Heart right ventricle (tissue), 16 donors: Measurements from ENCODE around the gene MUCL3. TPM values are rescaled to one million over a fixed set of nuclear protein-coding genes. Genes with fewer than 3 reads are reported as not detected.
"Not testable (repeated sequence)": the region's sequence is repeated elsewhere in the genome, so short reads cannot be mapped to it uniquely, and the experiment has no call there.

Experiments used
- ATAC-seq, 8 donors: fragments of 200-7000 bp; cut with Tn5 transposase; one replicate each; pipeline ENCODE4 v1.9.1; 2020; ENCODE audit warnings: mild to moderate bottlenecking in 8 of 8, moderate library complexity in 8 of 8, moderate number of reproducible peaks in 1 of 8
- DNase-seq, 2 donors: peaks; one replicate each; pipeline ENCODE4 v3.0.0-alpha.2; 2020
- H3K27ac ChIP-seq, 10 donors: fragments of 200-600 bp; sonication (generic) in 2 of 10; one replicate each; pipeline versions ENCODE4 v1.5.0 to v1.8.0; 2020 to 2022; ENCODE audit warnings: mild to moderate bottlenecking in 3 of 10
- H3K27me3 ChIP-seq, 7 donors: fragments of 200-600 bp; one replicate each; pipeline ENCODE4 v1.8.0; 2021 to 2022; ENCODE audit warnings: mild to moderate bottlenecking in 2 of 7
- H3K36me3 ChIP-seq, 9 donors: fragments of 200-600 bp; sonication (generic) in 1 of 9; one replicate each; pipeline versions ENCODE4 v1.5.0 to v1.8.0; 2020 to 2022; ENCODE audit warnings: mild to moderate bottlenecking in 2 of 9
- H3K4me1 ChIP-seq, 9 donors: fragments of 200-600 bp; sonication (generic) in 1 of 9; one replicate each; pipeline versions ENCODE4 v1.5.0 to v1.8.0; 2020 to 2022; ENCODE audit warnings: mild to moderate bottlenecking in 4 of 9
- H3K4me3 ChIP-seq, 10 donors: fragments of 200-600 bp; sonication (generic) in 2 of 10; one replicate each; pipeline versions ENCODE4 v1.5.0 to v1.8.0; 2020 to 2022; ENCODE audit warnings: mild to moderate bottlenecking in 7 of 10, moderate library complexity in 2 of 10
- H3K9me3 ChIP-seq, 11 donors: fragments of 200-600 bp in 10 of 11; sonication (generic) in 2 of 11; one replicate each; pipeline versions ENCODE4 v1.5.0 to v1.8.0; 2013 to 2022; ENCODE audit warnings: mild to moderate bottlenecking in 2 of 11, control low read depth in 1 of 11, moderate library complexity in 1 of 11
- CTCF ChIP-seq, 9 donors: fragments of 200-600 bp; sonication (generic) in 2 of 9; IDR thresholded peaks; one replicate each; pipeline versions ENCODE4 v1.5.0 to v1.8.0; 2021 to 2022; ENCODE audit warnings: antibody characterized with exemption in 9 of 9, mild to moderate bottlenecking in 5 of 9, moderate library complexity in 1 of 9
- WGBS, 2 donors: extraction: QIAGEN DNeasy Blood & Tissue Kit; methylation state at CpG; one replicate each; pipeline ENCODE4 v1.1.7; 2013; ENCODE audit warnings: inconsistent platforms in 1 of 2; 5-methylcytosine and 5-hydroxymethylcytosine counted together
- intact Hi-C, 10 donors: fragments of 100-400 bp; cut with DNase I; formaldehyde crosslinking; loops; one replicate each; pipeline versions ENCODE4 v1.11.1 to v1.14.2; 2022
- polyA plus RNA-seq, 2 donors: library from polyadenylated mRNA; stranded (reverse); fragments of 200-250 nt; gene quantifications; one replicate each; pipeline ENCODE4 v1.2.3, GENCODE V29; 2013
- total RNA-seq, 10 donors: library from RNA; stranded (reverse); fragmentation: NEBNext Ultra II Directional in 3 of 10; extraction: Animal tissue kit (Norgen Biotek cat#: 25700) in 3 of 10; gene quantifications; one replicate each; pipeline versions ENCODE4 v1.2.1 to v1.2.4, GENCODE V29; 2021 to 2023
- donor health status: Arrhythmogenic right ventricular cardiomyopathy.
- donor health status: ischemic (EF 13 %, LVEDD 7.1; RV severe dilation, severe dysfunction).
- donor health status: healthy with polysubstance abuse.
- donor health status: DM: no; HTN: yes; CAD: no.
- donor health status: DM: no; HTN: no; CAD: no.
- donor health status: ischemic (EF 25% LVEDD 6.9; RV normal size, moderate dysfunction).
- donor health status: ischemic (EF 25% LVEDD 5.7; RV mildly dilated, moderate dysfunction).
- donor health status: healthy.
- donor health status: DM: yes; HTN: yes; CAD: no.
- donor health status: Ischemic cardiomyopathy.
- donor health status: ischemic (EF 35%, LVEDD 5.7; RV mildly dilated, moderate dysfunction).
- donor health status: nonischemic (EF 11% LVEDD 7.7; RV severe dilation, severe dysfunction).
- donor health status: DM: yes; HTN: yes; CAD: no.
- donor health status: PGD.
- donor health status: ischemic (EF 29% LVEDD 5.4; RV normal size, mild dysfunction).
- donor health status: nonischemic (EF 23%, LVEDD 6.1; RV moderate dilation, normal function).

MUCL3 gene
- total and polyA plus RNA-seq, 12 donors: 0.08 TPM; not detected in 11

- 59 to 70% methylated on average over 5 of the region's 5 CpGs for WGBS, 2 donors
- H3K4me3 ChIP-seq: no peak overlapping the region
- H3K27me3 ChIP-seq: no peaks in the 10 kb centered on the region
- ATAC-seq (no peak), DNase-seq (no peak)
- H3K4me1 ChIP-seq: no peaks in the 10 kb centered on the region
- intact Hi-C loops: no loop called here
- H3K27ac ChIP-seq: no peak overlapping the region
- H3K36me3 ChIP-seq: no peaks in the 10 kb centered on the region
- H3K9me3 ChIP-seq: no peaks in the 10 kb centered on the region
- no peak for TF ChIP-seq CTCF (IDR thresholded peaks at IDR 0.05)
Observed at GRCh38 chr6:30998785-30999184, 58.0 kb downstream of the MUCL3 start.

GRCh38 chr6:31000067-31000860 lies 59.5 kb downstream of the MUCL3 start:
- H3K27me3 ChIP-seq, DNase-seq, H3K27ac ChIP-seq, H3K9me3 ChIP-seq, H3K4me3 ChIP-seq, H3K36me3 ChIP-seq, ATAC-seq, intact Hi-C loops: not testable (repeated sequence)
- WGBS, 2 donors: 93 to 95% methylated on average over 22 to 39 of the region's 39 CpGs
- peaks cover 0 to 14% (median 11%) of the 10 kb centered on the region in 9 donors for H3K4me1 ChIP-seq

- TF ChIP-seq CTCF (IDR thresholded peaks at IDR 0.05): no peak
- WGBS, 2 donors: 83 to 92% methylated on average over 13 of the region's 13 CpGs
- Histone ChIP-seq H3K4me3 (no peak overlapping the region), H3K27me3 (no peaks in the 10 kb centered on the region), H3K27ac (no peak overlapping the region), H3K9me3 (no peaks in the 10 kb centered on the region), H3K36me3 (no peaks in the 10 kb centered on the region), H3K4me1 (peaks cover 4 to 23% (median 12%) of the 10 kb centered on the region in 9 donors)
- DNase-seq (no peak), ATAC-seq (no peak)
- intact Hi-C loops: no loop called here
Observed at GRCh38 chr6:31001281-31001888, 60.6 kb downstream of the MUCL3 start.

GRCh38 chr6:31002471-31002870 lies 61.7 kb downstream of the MUCL3 start:
- intact Hi-C loops: no loop called here
- ATAC-seq (no peak), DNase-seq (no peak)
- Histone ChIP-seq H3K4me3 (no peak overlapping the region), H3K36me3 (no peaks in the 10 kb centered on the region), H3K4me1 (peaks cover 4 to 23% (median 12%) of the 10 kb centered on the region in 9 donors), H3K9me3 (no peaks in the 10 kb centered on the region), H3K27ac (no peak overlapping the region), H3K27me3 (no peaks in the 10 kb centered on the region)
- WGBS, 2 donors: 69 to 76% methylated on average over 2 of the region's 2 CpGs
- no peak for TF ChIP-seq CTCF (IDR thresholded peaks at IDR 0.05)

Other genes with a start within 250 kb of the MUCL3 start
- 1 to 10 TPM; 1.6 to 7.1 (median 3.1) TPM for gene NRM, start 250.0 kb upstream of the MUCL3 start, total RNA-seq
- gene NRM, start 250.0 kb upstream of the MUCL3 start, polyA plus RNA-seq: 10 to 100 TPM; 10.4 to 11.6 TPM
- 10 to 100 TPM; 15.3 to 21.7 (median 19.5) TPM for gene MDC1, start 223.7 kb upstream of the MUCL3 start, total RNA-seq
- gene MDC1, start 223.7 kb upstream of the MUCL3 start, polyA plus RNA-seq: 10 to 100 TPM; 11.2 to 18.1 TPM
- gene TUBB, start 220.6 kb upstream of the MUCL3 start, total RNA-seq: 100 to 1,000 TPM; 144 to 437 (median 189) TPM
- gene TUBB, start 220.6 kb upstream of the MUCL3 start, polyA plus RNA-seq: 100 to 1,000 TPM; 156 to 440 TPM
- gene FLOT1, start 198.3 kb upstream of the MUCL3 start, total RNA-seq: 100 to 1,000 TPM; 158 to 280 (median 184) TPM
- 100 to 1,000 TPM; 233 to 317 TPM for gene FLOT1, start 198.3 kb upstream of the MUCL3 start, polyA plus RNA-seq
- gene IER3, start 196.4 kb upstream of the MUCL3 start, total RNA-seq: 100 to 1,000 TPM in 6 of 10 donors, 10 to 100 TPM in 4; 15.6 to 309 (median 115) TPM
- gene IER3, start 196.4 kb upstream of the MUCL3 start, polyA plus RNA-seq: 10 to 100 TPM; 25.3 to 93.9 TPM
- gene DDR1, start 56.5 kb upstream of the MUCL3 start, total RNA-seq: 10 to 100 TPM; 15.5 to 49.2 (median 26.9) TPM
- gene DDR1, start 56.5 kb upstream of the MUCL3 start, polyA plus RNA-seq: 10 to 100 TPM in 1 of 2 donors, 1 to 10 TPM in 1; 7.3 to 12.1 TPM
- 10 to 100 TPM in 8 of 10 donors, 1 to 10 TPM in 2; 8.3 to 25.1 (median 12.5) TPM for gene GTF2H4, start 32.8 kb upstream of the MUCL3 start, total RNA-seq
- gene GTF2H4, start 32.8 kb upstream of the MUCL3 start, polyA plus RNA-seq: 10 to 100 TPM; 15.9 to 27.0 TPM
- 10 to 100 TPM; 13.4 to 28.4 (median 22.5) TPM for gene VARS2, start 26.7 kb upstream of the MUCL3 start, total RNA-seq
- 10 to 100 TPM in 1 of 2 donors, 1 to 10 TPM in 1; 9.3 to 26.0 TPM for gene VARS2, start 26.7 kb upstream of the MUCL3 start, polyA plus RNA-seq
- not detected for gene SFTA2, start 8.8 kb upstream of the MUCL3 start, total RNA-seq
- gene SFTA2, start 8.8 kb upstream of the MUCL3 start, polyA plus RNA-seq: not detected
- gene MUC21, start 42.7 kb downstream of the MUCL3 start, total RNA-seq: not detected
- under 1 TPM in 1 of 2 donors, not detected in 1; 0.09 TPM for gene MUC21, start 42.7 kb downstream of the MUCL3 start, polyA plus RNA-seq
- gene MUC22, start 69.5 kb downstream of the MUCL3 start, total RNA-seq: under 1 TPM; 0.07 to 0.64 (median 0.24) TPM
- gene MUC22, start 69.5 kb downstream of the MUCL3 start, polyA plus RNA-seq: under 1 TPM; under 0.01 to 0.29 TPM
- not detected for gene C6orf15, start 171.6 kb downstream of the MUCL3 start, total RNA-seq
- gene C6orf15, start 171.6 kb downstream of the MUCL3 start, polyA plus RNA-seq: not detected
- 1 to 10 TPM in 9 of 10 donors, under 1 TPM in 1; 1.00 to 6.2 (median 3.0) TPM for gene PSORS1C1, start 173.8 kb downstream of the MUCL3 start, total RNA-seq
- gene PSORS1C1, start 173.8 kb downstream of the MUCL3 start, polyA plus RNA-seq: 1 to 10 TPM in 1 of 2 donors, under 1 TPM in 1; 0.13 to 5.0 TPM
- under 1 TPM in 1 of 10 donors, not detected in 9; 0.11 TPM for gene CDSN, start 179.5 kb downstream of the MUCL3 start, total RNA-seq
- gene CDSN, start 179.5 kb downstream of the MUCL3 start, polyA plus RNA-seq: under 1 TPM; 0.01 to 0.15 TPM
- gene PSORS1C2, start 198.1 kb downstream of the MUCL3 start, total RNA-seq: not detected
- gene PSORS1C2, start 198.1 kb downstream of the MUCL3 start, polyA plus RNA-seq: not detected
- 10 to 100 TPM in 7 of 10 donors, 1 to 10 TPM in 3; 8.0 to 15.9 (median 12.5) TPM for gene CCHCR1, start 216.8 kb downstream of the MUCL3 start, total RNA-seq
- gene CCHCR1, start 216.8 kb downstream of the MUCL3 start, polyA plus RNA-seq: 10 to 100 TPM in 1 of 2 donors, 1 to 10 TPM in 1; 9.0 to 11.0 TPM
- 1 to 10 TPM; 1.6 to 7.3 (median 2.4) TPM for gene TCF19, start 217.6 kb downstream of the MUCL3 start, total RNA-seq
- 1 to 10 TPM; 2.7 to 2.9 TPM for gene TCF19, start 217.6 kb downstream of the MUCL3 start, polyA plus RNA-seq
- gene POU5F1, start 229.7 kb downstream of the MUCL3 start, total RNA-seq: 1 to 10 TPM in 1 of 10 donors, under 1 TPM in 8, not detected in 1; 0.29 to 1.0 (median 0.34) TPM
- gene POU5F1, start 229.7 kb downstream of the MUCL3 start, polyA plus RNA-seq: 1 to 10 TPM; 1.3 to 2.0 TPM